GM18519 (cell line): ENCODE data around the gene SEC63.
A peak's percentile ranks its signal among the peaks of the same experiment; 100 is the strongest.
"Not testable (repeated sequence)": the region's sequence is repeated elsewhere in the genome, so short reads cannot be mapped to it uniquely, and the experiment has no call there.

ENCODE experiments used
- ATAC-seq: cut with Tn5 transposase; IDR thresholded peaks from one replicate; pipeline ENCODE4 v1.9.1; 2021; ENCODE audit warnings: mild to moderate bottlenecking, moderate library complexity; ENCODE audit not compliant: unreplicated experiment, low FRiP score

Gene SEC63

GRCh38 chr6:107957909-107958688 lies at the start of gene SEC63:
Gene SEC63 (minus strand): TSS chr6:107958208. CDS start chr6:107958009, 199 bp downstream.
- peak; percentile 80 for ATAC-seq

- no peak for ATAC-seq
These were observed 48.0 kb upstream of the SEC63 start for GRCh38 chr6:108005961-108006360.

- no peak for ATAC-seq
These were observed 46.9 kb upstream of the SEC63 start for GRCh38 chr6:108004861-108005260.

- no peak for ATAC-seq
These were observed 44.6 kb upstream of the SEC63 start for GRCh38 chr6:108002365-108003221.

- no peak for ATAC-seq
These were observed 43.8 kb upstream of the SEC63 start for GRCh38 chr6:108001696-108002231.

- not testable (repeated sequence) for ATAC-seq
These were observed 42.3 kb upstream of the SEC63 start for GRCh38 chr6:108000259-108000658.

GRCh38 chr6:107999341-107999740 lies 41.3 kb upstream of the SEC63 start:
- no peak for ATAC-seq

GRCh38 chr6:107991772-107992550 lies 34.0 kb upstream of the SEC63 start:
- no peak for ATAC-seq

- no peak for ATAC-seq
These were observed 33.1 kb upstream of the SEC63 start for GRCh38 chr6:107991061-107991460.

- not testable (repeated sequence) for ATAC-seq
These were observed 32.6 kb upstream of the SEC63 start for GRCh38 chr6:107990587-107990986.

- no peak for ATAC-seq
These were observed 31.4 kb upstream of the SEC63 start for GRCh38 chr6:107989166-107990094.

- ATAC-seq = no peak
These were observed 30.6 kb upstream of the SEC63 start for GRCh38 chr6:107988570-107988969.

GRCh38 chr6:107987805-107988204 lies 29.8 kb upstream of the SEC63 start:
- no peak for ATAC-seq

- ATAC-seq = no peak
These were observed 27.7 kb upstream of the SEC63 start for GRCh38 chr6:107985701-107986100.

- no peak for ATAC-seq
These were observed 25.8 kb upstream of the SEC63 start for GRCh38 chr6:107983811-107984210.

- no peak for ATAC-seq
These were observed 24.5 kb upstream of the SEC63 start for GRCh38 chr6:107982486-107982885.

GRCh38 chr6:107981695-107982094 lies 23.7 kb upstream of the SEC63 start:
- ATAC-seq = no peak

- ATAC-seq = no peak
These were observed 19.3 kb upstream of the SEC63 start for GRCh38 chr6:107977283-107977682.

- ATAC-seq = no peak
These were observed 18.3 kb upstream of the SEC63 start for GRCh38 chr6:107976155-107976783.
